ENCODE results near the gene ZNF516.

Gene ZNF516

DNA sequence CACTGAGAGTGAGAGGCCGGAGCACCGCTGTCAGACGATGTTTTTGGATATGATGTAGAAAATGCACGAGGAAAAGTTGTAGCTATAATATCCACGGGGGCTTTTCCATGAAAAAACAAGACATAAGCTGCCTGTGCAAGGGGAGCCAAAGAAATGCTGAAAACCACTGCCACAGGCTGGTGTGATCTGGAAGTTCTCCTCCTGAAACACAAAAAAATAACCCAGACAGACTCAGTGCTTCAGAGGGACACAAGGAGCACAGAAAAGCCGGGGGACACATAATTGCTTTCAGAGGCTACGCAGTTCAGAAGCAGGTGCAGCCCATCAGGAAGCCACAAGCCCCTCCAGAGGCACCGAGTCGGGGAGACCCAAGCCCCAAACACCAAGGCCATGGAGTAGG lies 98.2 kb downstream of the ZNF516 start:
- DNase-seq: no peak

DNA sequence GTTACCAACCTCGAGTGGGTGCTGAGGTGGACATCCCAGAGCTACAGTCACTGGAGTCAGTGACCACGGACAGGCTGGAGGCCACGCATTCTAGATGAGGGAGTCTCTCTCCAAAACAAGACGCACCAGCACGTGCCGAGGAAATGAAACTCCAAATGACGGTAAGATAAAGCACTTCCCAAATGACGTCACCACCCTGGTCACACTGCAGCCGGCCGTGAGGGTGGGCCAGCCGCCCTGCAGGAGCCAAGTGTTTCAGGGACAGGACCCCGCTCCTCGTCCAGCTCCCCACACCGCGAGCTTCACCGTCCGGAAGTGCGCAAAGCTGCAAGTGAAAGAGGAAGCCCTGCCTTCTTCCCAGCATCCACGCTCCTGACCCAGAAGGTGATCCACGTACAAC lies 99.4 kb downstream of the ZNF516 start:
- no peak for DNase-seq

DNA sequence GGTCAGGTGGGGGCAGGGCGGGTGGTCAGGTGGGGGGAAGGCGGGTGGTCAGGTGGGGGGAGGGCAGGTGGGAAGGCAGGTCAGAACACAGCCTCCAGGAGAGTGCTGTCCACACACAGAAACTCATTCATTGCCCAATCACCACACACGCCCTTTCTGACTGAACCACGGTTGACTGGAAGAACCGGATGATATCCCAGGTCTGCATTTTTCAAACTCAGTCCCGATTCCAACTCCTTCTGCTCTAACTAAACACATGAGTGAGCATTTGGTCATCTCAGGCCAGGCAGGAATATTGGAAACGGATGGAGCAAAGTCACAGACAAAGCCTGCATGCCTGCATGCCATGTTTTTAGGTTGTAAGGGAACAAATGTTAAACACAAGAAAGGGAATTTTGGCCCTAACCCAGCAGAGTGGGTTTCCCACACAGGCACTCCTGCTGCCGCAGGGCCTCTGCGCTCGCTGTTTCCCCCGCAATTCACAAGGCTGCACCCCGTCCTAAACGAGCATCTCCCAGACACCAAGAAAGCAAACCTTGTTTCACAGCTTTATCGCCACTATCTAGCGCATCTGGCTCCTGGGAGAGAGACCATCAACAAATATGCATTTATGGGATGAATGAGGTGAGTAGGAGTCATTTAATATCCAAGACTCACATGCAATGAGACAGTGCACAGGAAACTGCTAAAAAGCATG lies 100.1 kb downstream of the ZNF516 start:
- no peak for DNase-seq

DNA sequence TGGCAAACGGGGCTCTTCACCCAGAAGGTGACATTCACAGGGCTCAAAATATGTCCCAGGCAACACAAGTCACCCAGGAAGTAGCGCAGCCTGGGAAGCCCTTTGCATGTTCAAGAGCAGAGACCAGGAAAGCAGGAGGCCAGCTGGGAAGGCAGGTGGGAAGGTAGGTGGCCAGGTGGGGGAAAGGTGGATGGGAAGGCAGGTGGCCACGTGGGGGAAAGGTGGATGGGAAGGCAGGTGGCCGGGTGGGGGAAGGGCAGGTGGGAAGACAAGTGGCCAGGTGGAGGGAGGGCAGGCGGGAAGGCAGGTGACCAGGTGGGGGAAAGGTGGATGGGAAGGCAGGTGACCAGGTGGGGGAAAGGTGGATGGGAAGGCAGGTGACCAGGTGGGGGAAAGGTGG lies 102.7 kb downstream of the ZNF516 start:
- DNase-seq: no peak

DNA sequence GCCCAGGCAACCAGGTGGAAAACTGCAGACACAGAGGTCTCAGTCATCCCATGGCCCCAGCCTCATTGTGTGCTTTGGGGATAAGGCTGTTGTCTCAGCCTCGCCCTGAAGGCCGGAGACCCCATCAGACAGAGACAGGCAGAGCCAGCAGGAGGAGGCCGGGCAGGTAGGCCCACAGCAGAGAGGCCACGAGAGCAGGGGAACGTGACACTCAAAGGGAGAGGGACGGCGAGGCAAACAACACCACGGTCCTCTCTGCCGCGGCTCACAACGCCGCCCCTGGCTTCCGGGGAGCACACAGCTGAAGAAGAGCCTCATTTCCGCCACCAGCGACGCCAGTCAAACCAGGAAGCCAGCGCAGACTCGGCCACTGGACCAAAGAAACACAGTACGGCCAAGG lies 103.3 kb downstream of the ZNF516 start:
- DNase-seq: no peak

DNA sequence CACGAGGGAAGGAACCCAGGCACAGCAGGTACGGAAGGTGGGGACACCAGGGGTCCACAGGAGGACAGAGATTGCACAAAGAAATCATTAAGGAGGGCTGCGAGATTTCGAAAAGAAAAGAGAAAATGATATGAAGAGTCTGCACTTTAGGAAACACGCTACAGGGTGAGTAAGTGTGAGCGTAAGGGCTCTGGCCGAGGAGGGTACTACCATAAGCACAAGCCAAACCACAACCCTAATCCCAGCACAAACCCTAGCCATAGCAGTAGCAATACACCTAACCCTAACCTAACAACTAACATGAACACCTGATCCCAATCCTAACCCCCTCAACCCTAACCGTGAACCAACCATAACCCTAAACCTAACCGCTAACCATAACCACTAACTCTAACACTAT lies 104.0 kb downstream of the ZNF516 start:
- no peak for DNase-seq

DNA sequence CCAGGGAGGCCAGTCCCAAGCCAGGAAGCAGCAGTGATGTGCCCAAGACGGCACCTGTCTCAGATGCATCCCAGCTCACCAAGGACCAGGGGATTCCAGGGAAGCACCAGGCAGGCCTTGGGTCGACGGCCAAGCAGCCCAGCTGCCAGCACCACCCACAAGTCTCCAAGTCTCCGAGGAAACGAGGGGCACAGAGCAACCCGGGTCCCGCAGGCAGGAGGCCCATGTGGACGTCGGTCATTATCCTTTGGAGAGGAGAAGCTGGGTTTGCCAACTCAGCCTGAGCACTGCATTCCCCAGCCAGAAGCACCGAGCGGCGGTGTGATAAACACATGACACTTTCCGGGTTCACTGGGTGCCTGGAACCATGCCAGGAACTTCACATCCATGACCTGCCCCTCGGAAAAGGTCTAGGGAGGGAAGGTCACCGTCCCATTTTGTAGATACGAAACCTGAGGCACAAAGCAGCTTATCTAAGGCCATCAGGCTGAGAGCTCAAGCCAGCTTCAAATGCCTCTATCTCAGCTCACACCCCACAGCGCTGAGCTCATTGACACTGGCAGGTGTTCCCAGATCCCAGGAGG lies 104.5 kb downstream of the ZNF516 start:
- DNase-seq: peak; percentile 27

DNA sequence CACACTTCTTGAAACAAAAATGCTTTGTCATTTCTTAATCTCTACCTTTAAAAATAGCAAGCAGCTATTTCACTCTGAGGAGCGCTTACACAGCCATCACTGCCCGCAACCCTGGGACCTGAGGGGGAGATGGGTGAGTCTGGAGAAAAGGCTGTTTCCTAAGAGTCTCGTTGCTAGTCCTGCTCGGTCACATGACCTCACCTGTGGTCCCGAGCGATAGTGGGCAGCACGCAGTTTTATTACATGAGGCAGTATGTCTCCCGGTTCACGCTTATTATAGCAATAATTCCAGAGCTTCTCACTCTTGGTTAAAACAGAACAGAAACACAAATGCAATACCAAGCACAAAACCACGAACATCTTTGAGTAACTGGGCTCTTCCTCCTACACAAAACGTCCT lies 105.3 kb downstream of the ZNF516 start:
- no peak for DNase-seq

DNA sequence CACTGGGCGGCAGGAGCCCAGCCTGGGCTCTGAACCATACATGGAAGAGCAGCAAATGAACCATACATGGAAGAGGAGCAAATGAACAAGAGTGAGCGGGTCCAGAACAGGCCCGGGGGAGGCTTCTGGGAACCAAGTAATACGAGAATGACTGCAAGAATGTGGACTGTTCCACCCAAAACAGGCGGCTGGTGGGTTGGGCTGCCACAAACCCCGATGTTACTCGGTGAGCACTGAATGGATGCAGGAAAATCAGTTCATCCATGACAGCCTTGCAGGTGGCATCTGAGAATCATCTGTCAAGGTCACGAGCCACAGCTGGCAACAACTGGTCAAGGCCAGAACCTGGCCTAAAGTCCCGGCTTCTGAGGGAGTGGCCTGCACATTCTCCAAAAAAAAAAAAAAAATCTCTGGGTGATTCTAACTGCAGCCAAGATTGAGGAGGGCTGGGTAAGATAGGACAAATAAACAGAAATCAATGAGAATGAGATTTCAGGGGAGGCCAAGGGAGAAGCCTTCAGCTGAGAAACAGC lies 106.1 kb downstream of the ZNF516 start:
- no peak for DNase-seq

DNA sequence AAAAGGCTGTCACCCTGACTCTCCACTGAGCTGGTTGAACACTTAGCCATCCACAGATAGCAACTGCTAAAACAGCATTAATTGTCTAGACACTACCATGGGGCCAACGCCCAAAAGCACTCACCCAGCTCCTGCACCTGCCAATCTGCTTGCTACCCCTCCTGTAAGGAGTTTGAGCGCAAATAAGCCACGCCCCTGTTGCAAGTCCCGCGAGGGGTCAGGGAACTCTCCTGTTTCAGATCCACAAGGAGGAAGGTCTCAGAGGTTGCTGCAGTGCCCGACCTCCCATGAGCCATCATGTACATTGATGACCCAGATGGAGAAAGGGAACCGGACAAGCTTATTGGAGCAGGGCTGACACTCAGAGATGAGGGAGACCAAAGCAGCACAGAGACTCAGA lies 106.8 kb downstream of the ZNF516 start:
- DNase-seq: no peak

DNA sequence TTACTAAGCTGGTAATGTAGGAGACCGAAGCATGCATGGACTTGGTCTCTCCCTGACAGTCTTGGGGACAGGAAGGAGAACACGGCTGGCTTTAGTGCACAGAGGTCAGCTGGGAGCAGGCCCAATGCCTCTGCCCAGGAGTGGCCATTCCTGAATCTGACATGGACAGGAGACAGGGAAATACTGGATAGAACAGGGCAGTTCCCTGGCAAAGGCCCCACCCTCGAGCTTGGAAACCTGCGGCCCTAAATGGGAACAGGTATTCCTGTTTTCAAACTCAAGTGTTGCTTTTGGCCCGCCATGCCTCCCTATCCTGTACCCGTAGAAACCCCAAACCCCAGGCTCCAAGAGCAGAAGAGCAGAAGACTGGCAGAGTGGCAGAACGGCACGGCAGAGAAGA lies 107.4 kb downstream of the ZNF516 start:
- DNase-seq: no peak

DNA sequence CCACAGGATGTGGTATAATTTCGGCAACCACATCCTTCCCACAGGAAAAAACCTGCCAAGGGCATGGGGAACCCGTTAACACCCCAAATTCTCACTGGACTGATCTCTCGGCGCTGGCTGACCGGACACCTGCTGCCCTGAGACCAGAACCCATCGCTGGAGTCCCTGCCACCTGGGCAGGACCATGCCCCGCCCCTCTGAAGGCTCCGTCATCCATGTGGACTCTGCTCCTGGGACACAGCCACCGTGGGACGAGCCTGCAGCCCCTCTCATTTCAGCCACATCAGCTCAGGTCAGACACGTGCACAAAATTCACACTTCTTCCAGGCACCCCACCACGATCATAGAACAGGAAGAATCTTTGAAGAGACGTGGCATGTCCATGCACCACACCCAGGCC lies 108.2 kb downstream of the ZNF516 start:
- DNase-seq: no peak

DNA sequence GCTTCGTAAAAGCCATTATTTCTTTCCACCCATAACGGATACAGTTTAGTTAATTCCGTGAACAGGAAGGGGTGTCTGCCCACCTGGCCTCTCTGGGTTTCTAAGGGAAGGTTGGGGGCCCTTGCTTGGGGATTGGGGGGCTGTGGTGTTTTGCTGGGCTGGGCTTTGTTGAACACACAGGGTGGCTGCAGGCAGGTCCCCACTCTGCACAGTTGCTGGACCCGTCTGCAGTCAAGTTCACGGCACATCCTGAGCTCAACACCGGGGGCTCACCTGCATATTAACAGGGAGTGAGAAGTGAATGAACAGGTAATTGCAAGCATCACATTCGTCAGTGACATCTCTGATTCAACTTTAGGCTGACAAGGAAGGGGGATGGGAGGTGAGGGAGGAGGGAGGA lies 109.0 kb downstream of the ZNF516 start:
- DNase-seq: no peak

DNA sequence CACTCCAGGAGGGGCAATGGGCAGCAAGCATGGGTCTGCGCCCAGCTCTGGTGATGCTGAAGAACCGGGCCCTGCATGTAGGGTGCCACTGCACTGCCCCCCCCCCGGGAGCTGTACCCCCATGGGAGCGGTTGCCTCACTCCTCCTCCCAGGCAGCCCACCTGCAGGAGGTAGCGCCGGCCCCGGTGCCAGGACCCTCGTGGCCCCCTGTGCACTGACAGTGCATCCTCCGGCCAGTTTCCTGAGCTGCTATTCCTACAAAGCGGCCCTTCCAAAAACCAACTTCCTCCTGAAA lies 109.4 kb downstream of the ZNF516 start:
- no peak for DNase-seq

DNA sequence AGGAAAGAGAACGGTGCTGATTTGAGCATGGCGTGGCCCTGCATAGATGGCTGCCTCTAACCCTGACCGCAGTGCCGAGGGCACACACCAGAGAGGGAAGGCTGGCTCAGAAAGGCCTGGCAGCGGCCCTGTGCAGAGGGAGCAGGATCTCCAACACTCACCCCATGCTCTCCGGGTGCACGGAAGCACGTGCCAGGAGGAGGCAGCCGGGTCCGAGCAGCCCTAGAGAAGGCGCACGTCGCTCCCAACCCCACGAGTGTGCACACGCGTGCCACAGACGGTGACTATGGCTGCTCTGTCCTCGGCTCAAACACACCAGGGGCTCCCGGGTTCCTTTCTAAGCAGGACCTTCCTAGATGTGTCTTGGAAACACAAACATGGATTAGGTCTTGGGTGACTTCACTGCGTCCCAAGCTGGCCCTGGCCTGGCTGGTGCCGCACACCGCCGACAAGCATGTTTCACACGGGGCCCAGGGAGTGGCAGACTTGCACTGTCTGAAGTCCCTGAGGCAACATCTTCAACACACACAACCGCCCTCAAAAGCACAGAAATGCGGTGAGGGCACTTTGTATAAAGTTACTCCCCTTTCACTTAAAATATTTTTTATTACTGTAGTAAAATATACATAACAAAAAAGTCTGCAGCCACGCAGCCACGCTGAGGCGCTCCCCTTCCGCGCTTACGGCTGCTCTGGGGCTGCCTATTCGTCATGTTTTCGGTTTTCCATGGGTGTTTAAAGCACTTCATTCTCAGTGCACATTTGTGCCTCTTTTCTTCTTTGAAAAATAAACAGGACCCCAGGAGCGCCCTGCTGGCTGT lies 110.0 kb downstream of the ZNF516 start:
- DNase-seq: no peak

DNA sequence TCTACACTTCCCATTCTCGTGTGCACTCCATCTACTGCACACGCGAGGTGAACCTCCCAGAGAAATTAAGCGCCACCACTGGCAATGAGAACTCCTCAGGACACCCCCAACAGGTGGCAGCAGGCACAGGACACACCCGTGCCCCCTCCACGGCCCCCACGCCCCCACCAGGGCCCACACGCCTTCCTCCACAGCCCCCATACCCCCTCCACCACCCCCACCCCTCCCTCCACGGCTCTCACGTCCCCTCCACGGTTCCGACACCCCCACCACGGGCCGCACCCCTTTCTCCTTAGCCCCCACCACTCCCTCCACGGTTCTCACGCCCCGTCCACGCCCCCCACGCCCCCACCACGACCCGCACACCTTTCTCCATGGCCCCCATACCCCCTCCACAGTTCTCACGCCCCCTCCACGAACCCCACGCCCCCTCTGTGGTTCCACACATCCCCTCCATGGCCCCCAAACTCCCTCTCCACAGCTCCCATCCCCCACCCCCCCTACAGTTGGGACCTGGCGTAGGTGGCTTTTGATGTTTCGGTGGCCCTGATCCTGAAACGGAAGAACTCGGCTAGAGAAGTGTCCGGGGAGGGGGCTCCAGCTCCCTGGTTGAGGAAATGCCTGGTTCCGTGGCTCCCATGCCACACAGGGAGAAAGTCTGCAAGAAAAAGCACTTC lies 110.8 kb downstream of the ZNF516 start:
- DNase-seq: no peak

DNA sequence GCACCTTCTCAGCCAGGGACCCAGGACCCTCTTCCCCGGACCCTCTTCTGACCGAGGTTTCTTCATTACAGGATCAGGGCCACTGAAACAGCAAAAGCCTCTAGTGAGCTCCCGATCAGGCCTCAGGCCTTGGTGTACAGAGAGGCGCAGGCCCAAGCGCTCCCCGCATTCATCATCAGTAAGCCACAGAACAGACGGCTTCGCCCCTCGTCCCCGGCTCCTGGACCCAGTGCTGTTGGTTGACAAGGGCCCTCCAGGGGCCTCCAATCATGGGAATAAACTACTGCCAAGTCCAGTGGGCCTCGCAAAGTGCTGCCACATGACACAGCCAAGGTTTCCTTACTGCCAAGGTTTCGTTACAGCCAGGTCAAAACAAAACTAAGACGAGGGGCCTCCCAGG lies 111.4 kb downstream of the ZNF516 start:
- DNase-seq: no peak

DNA sequence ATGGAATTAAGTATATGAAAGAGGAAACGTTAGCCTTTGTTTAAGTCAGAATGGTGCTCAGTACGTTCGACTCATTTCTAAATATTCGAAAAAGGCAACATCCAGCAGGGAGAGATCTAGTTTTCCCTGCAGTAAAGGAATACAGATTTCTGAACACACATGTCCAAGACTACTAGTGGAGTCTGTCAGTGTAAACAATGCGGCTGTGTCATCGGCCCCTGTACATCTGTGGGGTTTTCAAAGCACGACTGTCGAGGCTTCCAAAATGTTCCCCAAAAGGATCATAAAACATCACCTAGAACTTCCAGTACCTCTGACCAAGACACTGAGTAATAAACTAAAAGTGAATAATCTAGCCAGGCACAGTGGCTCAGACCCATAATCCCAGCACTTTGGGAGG lies 112.8 kb downstream of the ZNF516 start:
- DNase-seq: no peak

DNA sequence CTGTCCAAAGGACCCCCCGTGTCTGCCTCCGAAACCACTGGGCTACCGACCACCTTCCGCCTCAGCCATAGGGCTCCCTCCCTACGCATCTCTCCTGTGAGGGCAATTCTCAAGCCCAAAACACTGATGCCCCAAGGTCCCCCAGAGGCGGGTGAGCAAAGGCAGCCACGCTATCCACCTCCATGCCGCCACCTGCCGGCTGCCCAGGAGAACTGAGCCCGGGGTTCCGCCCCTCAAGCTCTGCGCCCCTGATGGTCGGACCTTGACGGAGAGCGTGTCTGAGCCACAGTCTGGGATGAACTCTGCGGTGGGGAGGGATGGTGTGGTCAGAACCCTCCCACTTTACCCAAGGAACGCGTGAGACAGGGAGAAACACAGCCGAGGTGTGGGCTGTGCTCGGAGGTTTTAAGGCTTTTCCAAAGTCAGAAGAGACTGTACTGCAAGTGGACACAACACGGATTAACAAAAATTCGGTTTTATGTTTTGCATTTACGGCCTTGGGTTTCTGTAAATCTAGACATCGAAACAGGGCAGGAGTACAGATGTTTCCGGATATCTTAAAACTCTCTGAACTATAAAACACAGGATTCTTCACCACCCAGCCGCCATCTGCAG lies 114.1 kb downstream of the ZNF516 start:
- DNase-seq: peak; percentile 30

DNA sequence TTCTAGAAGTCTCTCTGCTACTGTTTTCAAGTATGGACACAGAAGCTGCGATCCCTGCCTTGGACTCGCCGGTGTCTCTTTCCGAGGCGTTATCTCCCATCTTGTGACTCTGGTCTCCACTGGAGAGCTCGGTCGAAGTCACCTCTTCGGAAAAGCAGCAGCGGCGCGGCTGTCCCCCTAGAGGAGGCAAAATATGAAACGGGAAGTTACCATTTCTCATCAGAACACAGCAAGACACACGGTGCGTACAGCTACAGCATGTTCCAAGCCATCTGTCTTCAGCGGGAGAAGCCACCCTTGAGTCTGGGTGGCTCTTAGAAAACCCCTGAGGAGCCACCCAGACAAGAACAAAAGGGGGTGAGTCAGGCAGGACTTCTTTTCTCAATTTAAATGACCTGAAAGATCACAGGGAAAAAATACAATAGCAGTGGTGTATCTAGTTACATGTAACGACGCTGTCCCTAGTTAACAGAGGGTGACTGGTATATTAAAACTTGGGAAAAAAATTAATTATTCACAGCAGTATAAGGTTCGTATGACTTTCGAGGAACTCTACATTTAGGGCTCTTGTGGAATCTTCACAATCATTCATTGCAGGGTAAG lies 114.8 kb downstream of the ZNF516 start:
- DNase-seq: no peak

DNA sequence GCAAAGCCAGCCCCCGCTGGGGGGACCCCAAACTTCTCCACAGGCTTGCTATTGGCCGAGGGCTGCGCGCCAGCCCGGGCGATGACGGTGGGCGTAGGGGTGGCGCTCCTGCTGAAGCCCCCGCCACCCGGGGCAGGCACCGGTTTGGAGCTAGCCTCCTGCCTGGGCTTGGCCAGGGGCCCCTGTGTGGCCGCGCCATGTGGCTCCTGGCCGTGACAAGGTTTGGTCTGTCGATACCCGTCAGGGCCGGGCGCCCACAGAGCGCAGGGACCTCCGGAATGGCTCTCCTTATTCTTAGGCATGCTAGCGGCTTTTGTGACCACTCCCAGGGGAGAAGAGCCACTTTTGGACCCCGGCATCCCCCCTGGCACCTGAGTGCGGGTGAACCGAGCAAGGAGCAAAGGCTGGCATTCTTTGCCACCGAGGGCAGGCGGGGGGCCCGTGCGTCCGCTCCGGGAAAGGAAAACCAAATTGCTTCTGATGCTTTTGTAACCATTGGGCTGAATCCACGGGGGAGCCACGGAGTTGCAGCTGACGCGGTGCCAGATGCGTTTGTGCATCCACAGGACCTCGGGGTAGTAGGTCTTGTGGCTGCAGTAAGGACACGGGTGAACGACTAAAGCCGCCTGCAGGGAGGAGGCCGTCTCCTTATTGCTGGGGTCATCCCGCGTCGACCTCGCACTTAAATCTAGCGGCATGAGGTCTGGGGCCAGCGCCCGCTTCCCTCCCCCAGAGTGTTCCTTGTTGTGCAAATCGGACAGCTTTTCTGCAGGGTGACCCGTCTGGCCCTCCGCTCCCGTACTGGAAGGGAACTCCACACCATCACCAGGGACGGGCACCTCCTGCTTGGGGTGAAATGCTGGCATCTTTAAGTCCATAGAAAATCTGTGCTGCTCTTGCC lies 115.6 kb downstream of the ZNF516 start:
- DNase-seq: no peak
